LNCaP clone FGC (cell line): ENCODE measurements around the gene FAM135A.
"Not testable (repeated sequence)": the region's sequence is repeated elsewhere in the genome, so short reads cannot be mapped to it uniquely, and the experiment has no call there.

Experiments
- DNase-seq: peaks from one replicate; pipeline ENCODE4 v3.0.0-alpha.2; 2011; ENCODE audit warnings: low read depth
- H3K4me3 ChIP-seq: 2 replicates; pipeline ENCODE4 v1.5.1; 2011; ENCODE audit warnings: mild to moderate bottlenecking, low read depth, low read length, control low read depth
- TF ChIP-seq, protein P1 (sequence below): IDR thresholded peaks from 2 replicates; pipeline ENCODE4 v1.5.1; 2012; ENCODE audit warnings: mild to moderate bottlenecking; ENCODE audit not compliant: control insufficient read depth, insufficient read depth; ENCODE audit errors: extremely low read depth

The FAM135A gene

DNA sequence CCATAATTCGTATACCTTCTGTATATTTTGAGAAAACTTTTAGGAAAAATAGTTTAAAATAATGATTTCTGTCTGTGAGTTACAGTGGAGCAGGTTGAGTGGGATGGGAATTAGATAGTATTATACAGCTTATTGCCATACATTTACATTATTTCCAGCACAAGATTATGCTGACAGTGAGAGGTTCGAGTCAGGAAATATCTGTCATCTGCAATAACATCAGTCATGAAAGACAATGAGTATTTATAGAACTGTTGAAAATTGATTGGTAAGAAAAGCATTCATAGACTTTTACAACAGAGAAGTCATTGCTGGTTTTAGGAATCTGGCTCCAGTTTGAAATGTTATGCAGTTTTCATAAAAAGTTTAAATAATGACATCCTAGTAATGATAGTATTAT lies 45.9 kb downstream of the FAM135A start:
- TF ChIP-seq, protein P1, sequence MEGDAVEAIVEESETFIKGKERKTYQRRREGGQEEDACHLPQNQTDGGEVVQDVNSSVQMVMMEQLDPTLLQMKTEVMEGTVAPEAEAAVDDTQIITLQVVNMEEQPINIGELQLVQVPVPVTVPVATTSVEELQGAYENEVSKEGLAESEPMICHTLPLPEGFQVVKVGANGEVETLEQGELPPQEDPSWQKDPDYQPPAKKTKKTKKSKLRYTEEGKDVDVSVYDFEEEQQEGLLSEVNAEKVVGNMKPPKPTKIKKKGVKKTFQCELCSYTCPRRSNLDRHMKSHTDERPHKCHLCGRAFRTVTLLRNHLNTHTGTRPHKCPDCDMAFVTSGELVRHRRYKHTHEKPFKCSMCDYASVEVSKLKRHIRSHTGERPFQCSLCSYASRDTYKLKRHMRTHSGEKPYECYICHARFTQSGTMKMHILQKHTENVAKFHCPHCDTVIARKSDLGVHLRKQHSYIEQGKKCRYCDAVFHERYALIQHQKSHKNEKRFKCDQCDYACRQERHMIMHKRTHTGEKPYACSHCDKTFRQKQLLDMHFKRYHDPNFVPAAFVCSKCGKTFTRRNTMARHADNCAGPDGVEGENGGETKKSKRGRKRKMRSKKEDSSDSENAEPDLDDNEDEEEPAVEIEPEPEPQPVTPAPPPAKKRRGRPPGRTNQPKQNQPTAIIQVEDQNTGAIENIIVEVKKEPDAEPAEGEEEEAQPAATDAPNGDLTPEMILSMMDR = no peak
- no peak overlapping the region for H3K4me3 ChIP-seq
- DNase-seq = no peak

DNA sequence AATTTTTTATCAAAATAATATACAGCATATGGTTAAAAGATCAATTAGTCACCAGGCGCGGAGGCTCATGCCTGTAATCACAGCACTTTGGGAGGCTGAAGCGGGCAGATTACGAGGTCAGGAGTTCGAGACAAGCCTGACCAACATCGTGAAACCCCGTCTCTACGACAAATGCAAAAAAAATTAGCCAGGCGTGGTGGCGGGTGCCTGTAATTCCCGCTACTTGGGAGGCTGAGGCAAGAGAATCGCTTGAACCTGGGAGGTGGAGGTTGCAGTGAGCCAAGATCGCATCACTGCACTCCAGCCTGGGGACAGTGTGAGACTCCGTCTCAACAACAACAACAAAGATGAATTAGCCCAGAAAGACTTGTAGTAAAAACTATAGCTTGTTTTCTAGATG lies 46.4 kb downstream of the FAM135A start:
- not testable (repeated sequence) for DNase-seq, H3K4me3 ChIP-seq

DNA sequence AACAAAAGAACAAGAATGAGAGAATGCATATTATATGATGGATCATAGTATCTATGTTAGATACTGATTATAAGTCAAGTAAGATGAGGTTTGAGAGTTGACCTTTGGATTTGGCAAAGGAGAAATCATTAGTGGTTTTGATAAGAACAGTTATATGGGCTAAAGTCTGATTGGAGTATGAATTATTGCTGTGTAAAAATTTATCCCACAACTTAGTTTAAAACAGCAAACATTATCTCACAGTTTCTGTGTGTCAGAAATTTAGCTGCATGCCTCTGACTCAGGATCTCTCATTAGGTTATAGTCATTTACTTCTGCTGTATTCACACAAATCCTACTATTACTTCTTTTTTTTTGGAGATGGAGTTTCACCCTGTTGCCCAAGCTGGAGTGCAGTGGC lies 56.7 kb downstream of the FAM135A start:
- H3K4me3 ChIP-seq = no peak overlapping the region
- no peak for DNase-seq
- TF ChIP-seq, protein P1 = no peak

- not testable (repeated sequence) for H3K4me3 ChIP-seq, DNase-seq
Observed at GRCh38 chr6:70470510-70470909, 57.2 kb downstream of the FAM135A start.

DNA sequence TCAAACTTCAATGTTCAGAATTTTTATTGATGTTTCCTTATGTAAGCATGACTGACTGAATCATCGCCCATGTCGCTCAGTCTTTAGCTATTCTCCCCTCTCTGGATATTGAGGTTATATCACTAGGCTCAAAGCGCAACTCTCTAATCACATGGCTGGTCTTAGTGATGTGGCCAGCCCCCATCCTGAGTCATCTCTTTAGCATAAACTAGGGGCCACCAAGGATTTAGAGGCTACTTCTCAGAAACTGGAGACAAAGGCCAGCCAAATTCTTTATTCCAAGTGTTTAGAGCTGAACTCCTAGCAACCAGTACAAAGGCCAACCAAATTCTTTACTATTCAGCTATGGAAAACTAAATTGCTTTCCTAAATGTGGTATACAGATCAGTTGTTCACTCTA lies 61.4 kb downstream of the FAM135A start:
- TF ChIP-seq, protein P1 = no peak
- no peak for DNase-seq
- no peak overlapping the region for H3K4me3 ChIP-seq

DNA sequence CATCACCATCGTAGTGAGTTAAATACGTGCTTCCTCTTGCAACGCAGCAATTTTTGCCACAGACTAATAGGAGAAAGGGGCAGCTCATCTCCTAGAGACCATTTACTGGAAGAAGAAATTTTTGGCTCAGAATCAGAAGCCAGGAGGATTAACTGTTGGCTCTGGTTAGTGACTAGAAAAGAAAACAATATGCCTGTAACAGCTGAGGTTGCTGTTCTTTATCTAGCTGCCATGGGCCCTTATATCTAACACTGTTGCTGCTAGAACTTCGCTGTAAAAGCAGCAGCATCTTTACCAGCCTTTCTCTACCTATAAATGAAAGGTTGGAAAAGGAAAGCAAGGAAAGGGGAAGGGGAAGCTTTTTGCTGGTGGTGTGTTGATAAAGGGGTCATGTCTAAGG lies 65.9 kb downstream of the FAM135A start:
- no peak overlapping the region for H3K4me3 ChIP-seq
- peak; percentile 10 for DNase-seq
- TF ChIP-seq, protein P1 = no peak

- DNase-seq = not testable (repeated sequence)
Observed at GRCh38 chr6:70486638-70487037, 73.3 kb downstream of the FAM135A start.

GRCh38 chr6:70489364-70489763 lies 76.1 kb downstream of the FAM135A start:
- TF ChIP-seq, protein P1 = no peak
- no peak for DNase-seq
- no peak overlapping the region for H3K4me3 ChIP-seq

More at GRCh38 chr6:70486638-70487037, 73.3 kb downstream of the FAM135A start:
- not testable (repeated sequence) for H3K4me3 ChIP-seq

GRCh38 chr6:70494833-70495232 lies 81.5 kb downstream of the FAM135A start:
- DNase-seq = no peak
- TF ChIP-seq, protein P1 = no peak
- no peak overlapping the region for H3K4me3 ChIP-seq

GRCh38 chr6:70495790-70496189 lies 82.5 kb downstream of the FAM135A start:
- not testable (repeated sequence) for DNase-seq, H3K4me3 ChIP-seq
